ENCODE results near the gene RFTN1.

RFTN1 gene

DNA sequence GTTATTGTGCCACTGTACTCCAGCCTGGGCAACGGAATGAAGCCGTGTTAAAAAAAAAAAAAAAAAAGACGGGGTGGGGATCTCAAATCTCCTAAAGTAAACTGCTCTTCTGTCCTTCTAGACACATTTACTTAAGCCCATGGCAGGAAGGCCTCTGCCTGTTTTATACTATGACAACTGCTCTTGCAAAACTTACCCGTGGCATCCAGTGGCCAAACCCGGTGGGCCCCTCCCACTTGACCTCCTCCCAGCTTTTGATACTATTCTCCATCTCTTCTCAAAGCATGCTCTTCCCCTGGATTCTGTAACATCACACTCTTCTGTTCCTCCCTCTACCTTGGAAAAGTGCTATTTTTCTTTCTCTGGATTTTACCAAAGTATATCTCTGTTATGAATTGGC lies 112.2 kb downstream of the RFTN1 start:
- TF ChIP-seq, protein P1, sequence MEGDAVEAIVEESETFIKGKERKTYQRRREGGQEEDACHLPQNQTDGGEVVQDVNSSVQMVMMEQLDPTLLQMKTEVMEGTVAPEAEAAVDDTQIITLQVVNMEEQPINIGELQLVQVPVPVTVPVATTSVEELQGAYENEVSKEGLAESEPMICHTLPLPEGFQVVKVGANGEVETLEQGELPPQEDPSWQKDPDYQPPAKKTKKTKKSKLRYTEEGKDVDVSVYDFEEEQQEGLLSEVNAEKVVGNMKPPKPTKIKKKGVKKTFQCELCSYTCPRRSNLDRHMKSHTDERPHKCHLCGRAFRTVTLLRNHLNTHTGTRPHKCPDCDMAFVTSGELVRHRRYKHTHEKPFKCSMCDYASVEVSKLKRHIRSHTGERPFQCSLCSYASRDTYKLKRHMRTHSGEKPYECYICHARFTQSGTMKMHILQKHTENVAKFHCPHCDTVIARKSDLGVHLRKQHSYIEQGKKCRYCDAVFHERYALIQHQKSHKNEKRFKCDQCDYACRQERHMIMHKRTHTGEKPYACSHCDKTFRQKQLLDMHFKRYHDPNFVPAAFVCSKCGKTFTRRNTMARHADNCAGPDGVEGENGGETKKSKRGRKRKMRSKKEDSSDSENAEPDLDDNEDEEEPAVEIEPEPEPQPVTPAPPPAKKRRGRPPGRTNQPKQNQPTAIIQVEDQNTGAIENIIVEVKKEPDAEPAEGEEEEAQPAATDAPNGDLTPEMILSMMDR (IDR thresholded peaks at IDR 0.05; ENCODE audit: low read depth, low read length) = no peak

DNA sequence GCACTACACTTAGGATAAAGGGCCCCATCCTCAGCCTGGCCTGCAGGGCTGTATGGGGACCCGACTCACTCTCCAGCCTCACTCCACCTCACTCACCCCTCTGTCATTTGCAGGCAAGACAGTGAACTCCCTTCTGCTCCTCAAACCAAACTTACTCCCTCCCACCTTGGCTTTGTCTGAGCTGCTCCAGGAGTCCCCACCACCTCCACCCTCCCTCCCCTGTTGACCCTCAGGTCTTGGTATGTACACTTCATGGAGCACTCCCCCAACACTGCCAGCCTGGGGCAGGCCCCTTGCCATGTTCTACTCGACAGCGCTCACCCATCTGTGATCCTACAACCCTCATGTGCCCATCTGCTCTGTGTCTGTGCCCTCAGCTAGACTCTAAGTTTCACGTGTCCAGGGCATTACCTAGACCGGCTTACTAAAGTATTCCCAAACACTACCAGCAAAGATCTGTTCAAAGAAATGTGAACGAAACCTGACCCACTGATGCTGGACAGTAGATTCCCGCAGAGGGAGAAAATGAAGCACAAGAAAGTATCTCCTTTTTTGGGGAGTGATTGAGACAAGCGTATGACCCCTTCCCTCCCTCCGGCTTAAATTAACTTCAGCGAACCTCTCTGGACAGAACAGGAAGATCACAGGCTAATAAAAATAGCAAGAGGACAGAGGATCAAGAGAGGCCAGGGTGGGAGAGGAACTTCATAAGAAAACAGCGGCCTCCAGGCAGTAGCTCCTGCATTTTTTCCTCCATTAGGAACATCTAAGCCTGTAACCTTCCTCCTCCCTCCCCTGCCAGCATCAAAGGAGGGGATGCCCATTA lies 113.2 kb downstream of the RFTN1 start:
- TF ChIP-seq, protein P1 (IDR thresholded peaks at IDR 0.05; ENCODE audit: low read depth, low read length) = no peak
- no peak for DNase-seq (ENCODE audit: low read depth in 2 of 2)
- H3K4me3 ChIP-seq (replicated peaks in 1 of 2; ENCODE audit: low read depth in 2 of 2, low read length in 2 of 2) = no peak overlapping the region

More for the DNA sequence above, 112.2 kb downstream of the RFTN1 start:
- no peak for DNase-seq (ENCODE audit: low read depth in 2 of 2)
- H3K4me3 ChIP-seq (replicated peaks in 1 of 2; ENCODE audit: low read depth in 2 of 2, low read length in 2 of 2) = no peak overlapping the region

DNA sequence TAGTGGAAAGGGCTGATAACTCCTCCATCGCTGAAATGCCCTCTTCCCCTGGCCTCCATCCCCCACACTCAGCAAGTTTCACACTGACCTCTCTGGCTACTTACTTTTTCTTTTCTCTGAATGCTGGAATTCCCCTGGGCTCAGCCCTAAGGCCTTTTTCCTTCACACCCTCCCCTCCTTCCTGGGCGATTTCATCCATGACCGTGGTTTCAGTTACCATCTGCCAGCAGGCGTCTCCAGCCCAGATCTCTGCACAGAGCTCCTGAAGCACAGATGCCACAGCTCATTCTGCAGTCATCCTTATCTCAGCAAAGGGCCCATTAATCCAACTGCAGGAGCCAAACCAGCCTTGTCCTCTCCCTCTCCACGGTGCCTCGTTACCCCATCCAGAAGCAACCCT lies 114.0 kb downstream of the RFTN1 start:
- peak; percentile 81 for DNase-seq (ENCODE audit: low read depth in 2 of 2)
- H3K4me3 ChIP-seq (replicated peaks in 1 of 2; ENCODE audit: low read depth in 2 of 2, low read length in 2 of 2) = no peak overlapping the region
- TF ChIP-seq, protein P1 (IDR thresholded peaks at IDR 0.05; ENCODE audit: low read depth, low read length) = peak; percentile 51

DNA sequence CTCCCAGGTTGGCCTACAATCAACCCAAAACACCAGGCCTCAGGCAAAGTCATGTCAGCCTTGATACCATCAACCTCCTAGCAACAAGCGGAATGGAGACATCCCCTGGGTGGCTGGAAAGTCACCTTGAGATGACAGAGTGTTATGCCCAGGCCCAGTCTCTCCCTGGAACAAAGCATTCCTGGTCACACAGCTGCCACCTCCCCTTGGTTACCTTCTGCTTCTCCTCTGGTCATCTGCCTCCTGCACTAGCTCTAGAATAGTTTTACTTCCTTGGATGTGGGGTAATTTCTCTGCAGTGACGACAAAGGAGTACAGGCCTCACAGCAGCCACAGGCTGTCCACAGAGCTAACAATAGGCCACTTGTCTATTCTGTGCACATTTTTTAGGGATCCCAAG lies 114.9 kb downstream of the RFTN1 start:
- TF ChIP-seq, protein P1 (IDR thresholded peaks at IDR 0.05; ENCODE audit: low read depth, low read length) = no peak
- H3K4me3 ChIP-seq (replicated peaks in 1 of 2; ENCODE audit: low read depth in 2 of 2, low read length in 2 of 2) = no peak overlapping the region
- no peak for DNase-seq (ENCODE audit: low read depth in 2 of 2)

DNA sequence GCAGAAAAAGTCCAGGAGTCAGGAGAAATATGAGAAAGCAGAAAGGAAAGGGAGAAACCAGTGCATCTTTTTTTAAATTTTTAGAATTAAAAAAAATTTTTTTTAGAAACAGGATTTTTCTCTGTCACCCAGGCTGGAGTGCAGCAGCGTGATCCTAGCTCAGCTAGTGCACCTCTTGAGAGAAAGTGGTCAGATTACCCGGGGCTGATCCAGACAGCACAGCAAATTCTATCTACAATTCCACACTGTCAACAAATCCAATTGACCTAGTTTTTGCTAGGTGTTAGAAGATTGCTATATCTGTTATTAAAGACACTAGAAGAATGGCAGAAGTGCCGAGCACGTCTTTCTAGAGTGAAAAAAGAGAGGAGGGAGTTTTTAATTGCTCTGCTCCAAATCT lies 117.3 kb downstream of the RFTN1 start:
- no peak for DNase-seq (ENCODE audit: low read depth in 2 of 2)
- TF ChIP-seq, protein P1 (IDR thresholded peaks at IDR 0.05; ENCODE audit: low read depth, low read length) = no peak
- H3K4me3 ChIP-seq (replicated peaks in 1 of 2; ENCODE audit: low read depth in 2 of 2, low read length in 2 of 2) = no peak overlapping the region

DNA sequence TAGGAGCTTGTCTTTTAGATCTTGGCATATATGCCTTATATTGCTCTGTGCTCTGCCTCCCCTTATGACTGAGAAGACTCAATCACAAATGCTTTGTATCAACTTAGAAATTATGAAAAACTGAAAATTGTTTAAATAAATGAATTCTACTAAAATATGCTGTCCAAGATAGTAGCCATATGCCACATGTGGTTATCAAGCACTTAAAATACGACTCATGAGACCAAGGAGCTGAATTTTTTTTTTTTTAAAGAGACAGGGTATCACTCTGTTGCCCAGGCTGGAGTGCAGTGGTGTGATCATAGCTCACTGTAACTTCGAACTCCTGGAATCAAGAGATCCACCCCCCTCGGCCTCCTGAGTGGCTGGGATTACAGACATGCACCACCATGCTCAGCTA lies 118.3 kb downstream of the RFTN1 start:
- H3K4me3 ChIP-seq (replicated peaks in 1 of 2; ENCODE audit: low read depth in 2 of 2, low read length in 2 of 2) = no peak overlapping the region
- TF ChIP-seq, protein P1 (IDR thresholded peaks at IDR 0.05; ENCODE audit: low read depth, low read length) = no peak
- no peak for DNase-seq (ENCODE audit: low read depth in 2 of 2)
